ENCODE data around the gene ADD1. TPM values are rescaled to one million over a fixed set of nuclear protein-coding genes. Genes with fewer than 3 reads are reported as not detected.

The ADD1 gene
- total and polyA plus RNA-seq, 2 experiments from 2014 or later, result 175 to 219 TPM

DNA sequence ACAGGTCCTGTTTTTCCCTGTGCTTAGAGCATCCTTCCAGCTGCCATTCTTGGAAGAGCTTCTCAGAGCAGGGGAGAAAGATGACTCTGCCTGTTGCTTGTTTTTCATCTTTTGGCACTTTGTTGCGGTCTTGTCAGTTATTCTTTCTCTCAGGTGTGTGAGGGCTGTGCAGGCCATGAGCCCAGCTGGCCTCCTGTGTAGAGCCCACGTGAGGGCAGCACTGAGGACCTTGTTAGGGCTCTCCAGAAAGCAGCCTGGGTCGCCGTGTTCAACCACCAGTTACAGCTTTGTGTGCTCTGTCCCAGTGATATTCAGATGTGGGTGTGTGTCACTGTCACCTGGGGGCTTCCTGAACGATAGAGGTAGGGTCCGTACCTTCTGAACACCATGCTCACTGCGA is 66.8 kb downstream of the ADD1 start:
- H3F3A ChIP-seq (ENCODE audit: insufficient read depth), result no peaks in the 10 kb centered on the region
- H3K27ac ChIP-seq, result no peak overlapping the region
- no peaks in the 10 kb centered on the region for H3K9me3 ChIP-seq (ENCODE audit: low read depth)
- TF ChIP-seq EZH2phosphoT487 (IDR thresholded peaks at IDR 0.05; ENCODE audit: insufficient read depth, low read depth) (no peak), EZH2 (IDR thresholded peaks at IDR 0.05; ENCODE audit: insufficient read depth, poor library complexity, severe bottlenecking) (no peak)
- H3K4me3 ChIP-seq, result no peak overlapping the region
- H3K27me3 ChIP-seq (replicated peaks; ENCODE audit: insufficient read depth), result no peaks in the 10 kb centered on the region
- in situ Hi-C loops (cut with MboI), result no loop called here
- H3K4me1 ChIP-seq (ENCODE audit: insufficient read depth), result no peaks in the 10 kb centered on the region
- 82 to 85% methylated on average over 7 of the region's 7 CpGs for WGBS, 2 experiments (ENCODE audit: low coverage in 1 of 2, low lambda C conversion rate in 2 of 2, missing lambda C conversion rate in 2 of 2)
- no peaks in the 10 kb centered on the region for H4K20me1 ChIP-seq (ENCODE audit: insufficient read depth)
- H3K36me3 ChIP-seq (ENCODE audit: low read depth), result peaks cover 27% of the 10 kb centered on the region; the same call in 1 of the 2 replicates
- no peak overlapping the region for H3K4me2 ChIP-seq (ENCODE audit: unreplicated experiment)
- H2AFZ ChIP-seq, result no peak overlapping the region
- DNase-seq, result peak; percentile 20
- no peaks in the 10 kb centered on the region for H3K9me2 ChIP-seq (ENCODE audit: insufficient read depth)
- H3K9ac ChIP-seq, result no peak overlapping the region
- peaks cover 23% of the 10 kb centered on the region for H3K79me2 ChIP-seq (ENCODE audit: insufficient read depth)

DNA sequence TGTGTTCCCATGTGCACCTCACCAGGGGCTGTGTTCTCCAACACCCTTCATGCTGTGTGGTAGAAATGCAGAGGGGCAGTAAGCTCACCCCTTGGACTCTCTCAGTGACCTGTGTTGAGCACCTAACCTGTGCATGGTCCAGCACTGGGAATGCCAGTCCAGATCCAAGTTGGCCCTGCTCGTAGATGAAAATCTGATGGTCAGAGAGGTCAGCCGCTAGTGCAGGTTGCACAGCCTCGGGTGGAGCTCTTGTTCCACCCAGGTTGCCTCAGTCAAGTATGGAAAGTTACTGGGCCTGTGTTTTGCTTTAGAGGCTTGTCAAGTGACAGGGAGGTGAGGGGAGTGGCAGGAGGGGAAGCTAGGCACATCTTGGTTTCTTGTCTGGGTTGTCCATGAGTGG is 68.2 kb downstream of the ADD1 start:
- no peaks in the 10 kb centered on the region for H3K9me2 ChIP-seq (ENCODE audit: insufficient read depth)
- no peaks in the 10 kb centered on the region for H4K20me1 ChIP-seq (ENCODE audit: insufficient read depth)
- no peak overlapping the region for H2AFZ ChIP-seq
- H3K4me3 ChIP-seq, result no peak overlapping the region
- no peaks in the 10 kb centered on the region for H3F3A ChIP-seq (ENCODE audit: insufficient read depth)
- H3K27ac ChIP-seq, result no peak overlapping the region
- H3K27me3 ChIP-seq (replicated peaks; ENCODE audit: insufficient read depth), result no peaks in the 10 kb centered on the region
- peaks cover 35% of the 10 kb centered on the region for H3K79me2 ChIP-seq (ENCODE audit: insufficient read depth)
- TF ChIP-seq EZH2phosphoT487 (IDR thresholded peaks at IDR 0.05; ENCODE audit: insufficient read depth, low read depth) (no peak), EZH2 (IDR thresholded peaks at IDR 0.05; ENCODE audit: insufficient read depth, poor library complexity, severe bottlenecking) (no peak)
- no peaks in the 10 kb centered on the region for H3K9me3 ChIP-seq (ENCODE audit: low read depth)
- H3K9ac ChIP-seq, result no peak overlapping the region
- H3K4me1 ChIP-seq (ENCODE audit: insufficient read depth), result no peaks in the 10 kb centered on the region
- no peak overlapping the region for H3K4me2 ChIP-seq (ENCODE audit: unreplicated experiment)
- H3K36me3 ChIP-seq (ENCODE audit: low read depth), result peaks cover 29% of the 10 kb centered on the region; the same call in 1 of the 2 replicates
- no peak for DNase-seq
- in situ Hi-C loops (cut with MboI), result no loop called here
- 81% methylated on average over 3 of the region's 3 CpGs for WGBS, 2 experiments (ENCODE audit: low coverage in 1 of 2, low lambda C conversion rate in 2 of 2, missing lambda C conversion rate in 2 of 2)

DNA sequence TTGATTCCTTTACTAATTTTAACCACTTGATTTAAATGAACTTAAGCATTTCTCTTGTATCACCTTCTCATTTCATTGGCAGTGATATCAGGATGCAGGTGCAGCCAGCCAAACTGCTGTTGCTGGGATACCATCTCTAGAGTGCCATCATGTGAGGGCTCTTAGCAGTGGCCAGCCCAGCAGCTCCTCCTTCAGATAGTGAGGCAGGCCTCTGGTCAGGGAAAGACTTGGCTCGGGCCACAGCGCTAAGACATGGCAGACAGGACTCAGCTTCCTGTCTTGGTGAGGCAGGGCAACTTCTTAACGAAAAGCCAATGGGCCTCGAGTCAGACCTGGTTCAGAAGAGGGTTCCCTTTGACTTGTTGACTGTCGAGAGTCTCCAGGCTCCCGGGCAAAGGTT is 69.5 kb downstream of the ADD1 start:
- 89 to 97% methylated on average over 6 of the region's 6 CpGs for WGBS, 2 experiments (ENCODE audit: low coverage in 1 of 2, low lambda C conversion rate in 2 of 2, missing lambda C conversion rate in 2 of 2)
- Histone ChIP-seq H3K9me2 (ENCODE audit: insufficient read depth) (no peaks in the 10 kb centered on the region), H3K9ac (no peak overlapping the region), H3K27me3 (replicated peaks; ENCODE audit: insufficient read depth) (no peaks in the 10 kb centered on the region), H3K27ac (no peak overlapping the region), H4K20me1 (ENCODE audit: insufficient read depth) (no peaks in the 10 kb centered on the region), H3K79me2 (ENCODE audit: insufficient read depth) (peaks cover 40% of the 10 kb centered on the region), H3K4me1 (ENCODE audit: insufficient read depth) (no peaks in the 10 kb centered on the region), H3K36me3 (ENCODE audit: low read depth) (peaks cover 29% of the 10 kb centered on the region; the same call in 1 of the 2 replicates), H3F3A (ENCODE audit: insufficient read depth) (no peaks in the 10 kb centered on the region), H3K4me3 (no peak overlapping the region), H3K9me3 (ENCODE audit: low read depth) (no peaks in the 10 kb centered on the region), H3K4me2 (ENCODE audit: unreplicated experiment) (no peak overlapping the region), H2AFZ (no peak overlapping the region)
- in situ Hi-C loops (cut with MboI), result no loop called here
- TF ChIP-seq EZH2 (IDR thresholded peaks at IDR 0.05; ENCODE audit: insufficient read depth, poor library complexity, severe bottlenecking), result no peak
- no peak for TF ChIP-seq EZH2phosphoT487 (IDR thresholded peaks at IDR 0.05; ENCODE audit: insufficient read depth, low read depth)
- no peak for DNase-seq

DNA sequence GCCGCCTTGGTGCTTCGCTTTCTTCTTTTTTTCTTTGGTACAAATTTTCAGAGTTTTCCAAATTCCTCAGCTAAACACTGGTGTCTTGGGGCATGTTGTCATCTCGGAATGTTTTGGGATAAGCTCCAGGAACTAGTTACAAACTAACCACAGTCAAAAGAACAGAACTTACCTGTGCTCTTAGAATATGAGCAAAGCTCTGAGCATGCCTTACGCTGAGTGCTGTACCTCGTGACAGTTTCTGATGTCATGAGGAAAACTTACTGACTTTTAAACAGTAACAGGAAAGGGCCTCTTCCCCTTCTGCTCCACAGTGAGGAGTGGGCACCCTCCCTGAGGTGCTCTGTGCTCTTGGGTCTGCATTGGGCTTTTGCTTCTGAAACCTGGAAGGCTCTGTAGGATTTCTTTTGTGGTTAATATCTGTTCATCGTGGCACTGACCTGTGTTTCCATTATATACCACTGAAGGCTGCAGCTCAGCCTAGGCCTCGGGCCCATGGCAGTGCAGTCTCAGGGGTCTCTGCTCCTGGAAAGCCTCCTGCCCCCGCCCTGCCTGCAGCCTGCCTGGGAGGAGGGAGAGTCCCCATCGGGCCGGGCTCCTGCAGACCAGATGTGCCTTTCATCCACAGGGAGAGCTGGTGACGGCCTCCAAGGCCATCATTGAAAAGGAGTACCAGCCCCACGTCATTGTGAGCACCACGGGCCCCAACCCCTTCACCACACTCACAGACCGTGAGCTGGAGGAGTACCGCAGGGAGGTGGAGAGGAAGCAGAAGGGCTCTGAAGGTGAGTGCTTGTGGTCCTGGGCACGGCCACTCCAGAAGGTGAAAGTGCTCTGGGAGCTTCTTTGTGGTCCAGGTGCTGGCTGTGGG is 70.8 kb downstream of the ADD1 start:
- Histone ChIP-seq H3K4me3 (no peak overlapping the region), H3K4me1 (ENCODE audit: insufficient read depth) (no peaks in the 10 kb centered on the region), H3K4me2 (ENCODE audit: unreplicated experiment) (no peak overlapping the region), H3K9me3 (ENCODE audit: low read depth) (no peaks in the 10 kb centered on the region), H3K36me3 (ENCODE audit: low read depth) (peaks cover 25% of the 10 kb centered on the region; the same call in 1 of the 2 replicates), H2AFZ (no peak overlapping the region), H3K9me2 (ENCODE audit: insufficient read depth) (no peaks in the 10 kb centered on the region), H4K20me1 (ENCODE audit: insufficient read depth) (no peaks in the 10 kb centered on the region), H3K9ac (no peak overlapping the region), H3K27ac (no peak overlapping the region), H3K27me3 (replicated peaks; ENCODE audit: insufficient read depth) (no peaks in the 10 kb centered on the region), H3K79me2 (ENCODE audit: insufficient read depth) (peaks cover 54% of the 10 kb centered on the region), H3F3A (ENCODE audit: insufficient read depth) (no peaks in the 10 kb centered on the region)
- in situ Hi-C loops (cut with MboI), result no loop called here
- TF ChIP-seq EZH2phosphoT487 (IDR thresholded peaks at IDR 0.05; ENCODE audit: insufficient read depth, low read depth) (no peak), EZH2 (IDR thresholded peaks at IDR 0.05; ENCODE audit: insufficient read depth, poor library complexity, severe bottlenecking) (no peak)
- no peak for DNase-seq
- WGBS, 2 experiments (ENCODE audit: low coverage in 1 of 2, low lambda C conversion rate in 2 of 2, missing lambda C conversion rate in 2 of 2), result 63 to 64% methylated on average over 14 to 16 of the region's 16 CpGs

Measured in GM23248 (cell line).